Activated CD4-positive, alpha-beta T cell treated with anti-CD3 and anti-CD28 coated beads, Interleukin-2, amount 50 U/mL, for 1 hour (primary cell): ENCODE results near the gene GPR132.
"Not testable (repeated sequence)": the region's sequence is repeated elsewhere in the genome, so short reads cannot be mapped to it uniquely, and the experiment has no call there.

ENCODE experiments used
- DNase-seq: peaks from one replicate; pipeline ENCODE4 v3.0.0-alpha.2; 2020

The GPR132 gene

DNA sequence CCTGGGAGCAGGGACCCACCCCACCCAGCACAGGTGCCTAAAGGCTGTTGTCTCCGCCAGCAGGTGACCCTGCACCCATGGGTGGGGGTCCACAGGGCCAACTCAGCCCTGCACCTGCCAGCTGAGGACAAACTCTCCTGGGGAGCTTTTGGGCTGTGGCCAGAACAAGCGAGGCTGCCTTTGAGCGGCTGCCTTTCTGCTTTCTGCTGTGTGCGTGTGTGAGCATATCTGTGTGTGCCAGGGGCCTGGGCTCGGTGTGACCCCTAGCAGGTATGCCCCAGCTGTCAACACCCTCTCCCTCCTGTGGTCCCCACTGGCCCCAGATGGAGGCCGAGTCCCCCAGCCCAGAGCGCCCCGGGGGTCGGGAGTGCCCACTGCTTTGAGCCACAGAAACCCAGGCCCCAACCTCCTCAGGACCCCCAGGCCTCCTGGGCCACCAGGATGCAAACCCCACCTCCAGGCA, 25.9 kb upstream of the GPR132 start:
- DNase-seq = no peak

DNA sequence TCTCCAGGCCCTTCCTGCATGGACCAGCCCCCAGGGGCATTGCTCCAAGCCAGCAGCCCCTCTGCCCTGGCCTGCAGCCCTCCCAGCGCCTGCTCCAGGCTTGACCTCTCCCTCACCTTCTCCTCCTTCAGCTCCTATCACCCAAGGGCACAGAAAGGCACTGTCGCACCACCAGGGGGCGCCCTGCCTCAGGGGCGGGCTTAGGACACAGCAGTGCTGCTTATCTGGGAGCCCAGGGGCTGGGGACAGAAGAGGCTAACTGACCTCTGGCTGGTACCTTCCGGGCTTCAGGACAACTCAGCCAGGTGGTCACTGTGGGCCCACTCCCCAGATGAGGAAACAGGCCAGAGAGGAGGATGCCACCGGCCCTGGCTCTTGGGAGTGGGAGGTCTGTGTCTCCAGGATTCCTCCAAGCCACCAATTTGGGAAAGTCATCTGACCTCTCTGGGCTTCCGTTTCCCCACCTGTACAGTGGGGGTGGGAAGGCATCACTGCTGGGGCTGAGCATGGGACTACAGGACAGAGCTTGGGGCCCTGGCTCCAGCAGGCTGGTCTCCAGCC, 25.3 kb upstream of the GPR132 start:
- peak; percentile 86 for DNase-seq

DNA sequence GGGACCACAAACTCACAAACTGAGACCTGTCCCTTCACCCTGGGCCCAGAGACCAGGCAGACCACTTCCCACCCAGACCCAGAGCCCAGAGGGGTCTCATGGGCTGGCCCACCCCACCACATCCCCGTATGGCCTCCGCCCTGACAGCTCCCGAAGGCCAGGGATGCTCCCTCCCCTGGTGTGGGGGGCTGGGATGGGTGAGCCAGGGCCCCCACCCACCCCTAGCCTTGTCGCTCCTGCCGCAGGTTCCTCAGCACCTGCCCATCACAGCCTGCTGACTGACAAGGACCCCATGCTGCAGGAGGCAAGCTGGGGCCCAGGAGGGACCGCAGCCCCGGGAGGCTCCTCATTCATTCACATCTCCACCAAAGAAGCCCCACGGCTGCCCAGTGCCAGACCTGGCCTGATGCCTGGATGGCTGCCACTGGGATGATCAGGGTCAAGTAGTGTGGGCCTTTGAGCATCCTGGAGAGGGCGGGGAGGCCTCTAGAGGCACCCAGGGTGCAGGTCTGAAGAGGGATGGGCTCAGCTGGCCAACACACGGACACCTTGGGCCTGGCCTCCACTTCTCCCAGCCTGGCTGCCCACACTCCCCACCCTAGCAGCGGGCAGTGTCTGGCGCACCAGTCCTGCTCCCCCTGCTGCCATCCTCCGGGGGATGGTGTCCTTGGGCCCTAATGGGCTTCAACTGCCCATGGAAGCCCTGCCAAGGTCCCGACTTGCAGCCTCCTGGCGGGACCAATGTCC, 24.7 kb upstream of the GPR132 start:
- no peak for DNase-seq

DNA sequence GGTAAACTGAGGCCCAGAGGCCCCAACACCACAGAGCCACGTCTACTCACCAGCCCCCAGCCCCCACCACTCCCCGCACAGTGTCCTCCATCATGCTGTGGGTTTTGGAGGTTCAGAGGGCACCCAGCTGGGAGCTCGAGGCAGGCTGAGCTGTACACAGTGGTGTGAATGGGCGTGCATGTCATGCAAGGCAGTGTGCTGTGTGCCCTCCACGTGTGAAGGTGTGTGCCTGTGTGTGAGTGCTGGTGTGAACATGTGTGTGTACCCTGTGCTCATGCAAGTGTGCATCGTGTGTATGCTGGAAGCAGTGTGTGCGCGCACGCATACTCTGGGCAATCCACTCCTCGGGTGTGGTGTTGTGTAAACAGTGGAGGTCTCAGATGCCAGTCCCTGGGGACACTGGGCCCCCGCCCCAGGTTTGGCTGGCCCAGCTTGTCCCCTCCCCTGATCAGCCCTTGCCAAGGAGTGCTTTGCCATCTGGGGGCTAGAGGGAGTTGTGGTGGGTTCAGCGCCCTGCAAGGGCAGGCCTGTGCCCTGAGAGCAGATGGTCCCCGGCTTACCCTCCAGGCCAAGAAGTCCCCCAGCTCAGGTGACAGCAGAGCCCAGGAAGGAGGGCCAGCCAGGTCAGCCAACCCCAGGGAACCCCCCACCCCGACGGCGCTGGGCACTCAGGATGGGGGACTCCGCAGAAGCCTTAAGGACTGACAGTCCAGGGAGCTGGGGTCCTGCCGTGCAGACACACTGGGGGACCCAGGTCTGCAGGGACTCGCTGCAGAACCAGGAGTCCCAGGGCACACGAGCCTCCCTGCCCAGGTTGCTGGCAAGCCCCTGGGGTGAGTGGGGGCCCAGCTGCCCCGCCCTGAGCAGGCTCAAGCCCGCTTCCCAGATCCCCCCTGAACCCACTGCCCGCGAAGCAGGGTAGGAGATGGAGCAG, 23.8 kb upstream of the GPR132 start:
- DNase-seq = no peak

DNA sequence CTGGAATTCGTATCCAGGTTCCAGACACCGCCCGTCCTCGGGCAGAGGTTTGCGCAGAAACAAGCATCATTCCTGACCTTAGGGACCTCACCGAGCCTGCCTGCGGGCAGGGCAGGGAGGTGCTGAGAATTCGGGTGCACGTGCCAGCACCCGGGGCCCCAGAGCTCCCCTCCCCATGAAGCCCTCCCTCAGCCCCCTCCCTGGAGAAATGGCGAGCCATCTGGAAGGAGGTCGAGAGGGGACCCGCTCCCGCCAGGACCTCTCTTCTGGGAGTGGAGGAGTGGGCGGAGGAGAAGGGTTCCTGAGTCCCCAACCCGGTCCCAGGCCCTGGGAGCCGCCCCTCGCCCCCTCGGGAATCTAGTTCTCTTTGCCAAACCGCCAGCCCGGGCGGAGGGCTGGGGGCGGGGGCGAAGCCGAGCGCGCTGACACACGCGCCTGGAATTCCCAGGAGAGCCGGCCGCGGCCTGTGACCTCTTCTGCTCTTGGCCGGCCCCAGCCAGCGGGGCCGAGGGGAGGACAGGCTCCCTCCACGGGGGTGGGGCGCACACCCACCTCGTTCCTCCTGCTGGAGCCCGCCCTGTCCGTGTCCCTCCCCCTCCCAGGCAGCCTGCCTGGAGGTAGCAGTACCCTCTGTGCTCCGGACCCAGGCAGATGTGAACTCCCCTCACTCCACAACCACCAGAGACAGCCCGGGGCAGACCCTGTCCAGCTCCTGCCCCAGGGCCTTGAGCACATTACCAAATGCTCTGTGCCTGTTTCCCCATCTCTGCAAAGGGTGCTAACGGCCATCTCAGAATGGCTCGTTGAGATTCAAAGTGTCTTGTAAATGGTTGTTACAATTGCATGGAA, 23.0 kb upstream of the GPR132 start:
- no peak for DNase-seq

DNA sequence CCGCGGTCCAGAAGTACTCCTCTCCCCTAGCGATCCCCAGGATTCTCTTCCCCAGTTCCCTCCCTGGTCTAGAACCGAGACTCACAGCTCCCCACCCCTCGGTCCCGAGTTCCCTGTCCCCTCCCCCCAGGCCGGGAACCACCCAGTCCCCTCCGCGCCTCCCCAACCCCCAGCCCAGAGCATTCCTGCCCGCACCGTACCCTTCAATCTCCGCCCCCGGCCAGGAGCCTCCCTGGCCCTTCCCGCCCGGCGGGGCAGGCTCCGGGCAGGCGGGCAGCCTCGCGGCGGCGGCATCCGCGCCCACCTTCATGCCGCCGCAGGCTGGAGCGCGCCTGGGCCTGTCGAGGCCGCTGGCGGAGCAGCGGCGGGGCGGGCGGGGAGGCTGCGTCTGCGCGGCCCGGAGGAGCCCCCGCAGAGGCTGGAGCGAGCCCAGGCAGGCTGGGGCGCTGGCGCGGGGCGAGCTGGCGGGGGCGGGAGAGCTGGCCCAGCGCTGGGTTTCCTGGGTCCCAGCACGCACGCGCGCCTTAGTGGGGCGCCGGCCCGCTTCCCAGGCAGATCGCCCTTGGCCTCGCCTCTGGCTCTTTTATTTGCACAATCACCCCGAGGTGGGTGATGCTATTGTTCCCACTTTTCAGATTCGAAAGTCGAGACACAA, 22.2 kb upstream of the GPR132 start:
- no peak for DNase-seq

DNA sequence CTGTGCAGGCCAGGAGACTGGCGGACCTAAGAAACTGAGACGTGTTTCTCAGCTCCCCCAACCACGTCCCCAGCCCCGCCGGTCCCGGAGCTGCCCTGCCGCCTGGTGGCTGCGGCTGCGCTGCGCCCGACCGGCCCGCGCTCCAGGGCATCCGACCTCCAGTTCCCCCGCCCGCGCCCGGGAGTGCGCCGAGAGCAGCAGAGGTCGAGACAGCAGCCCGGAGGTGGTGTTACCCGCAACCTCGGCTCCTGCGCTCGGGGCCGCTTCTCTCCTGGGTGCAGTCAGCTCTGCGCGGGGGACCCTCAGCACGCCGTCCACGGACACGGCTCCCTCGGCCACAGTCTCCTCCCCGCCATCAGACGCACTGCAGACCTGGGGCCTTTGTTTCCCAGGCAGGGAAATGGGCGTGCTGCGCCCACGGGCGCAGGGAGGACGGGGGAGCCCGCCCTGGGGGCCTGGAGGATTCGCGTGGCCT, 21.6 kb upstream of the GPR132 start:
- DNase-seq = peak; percentile 84

DNA sequence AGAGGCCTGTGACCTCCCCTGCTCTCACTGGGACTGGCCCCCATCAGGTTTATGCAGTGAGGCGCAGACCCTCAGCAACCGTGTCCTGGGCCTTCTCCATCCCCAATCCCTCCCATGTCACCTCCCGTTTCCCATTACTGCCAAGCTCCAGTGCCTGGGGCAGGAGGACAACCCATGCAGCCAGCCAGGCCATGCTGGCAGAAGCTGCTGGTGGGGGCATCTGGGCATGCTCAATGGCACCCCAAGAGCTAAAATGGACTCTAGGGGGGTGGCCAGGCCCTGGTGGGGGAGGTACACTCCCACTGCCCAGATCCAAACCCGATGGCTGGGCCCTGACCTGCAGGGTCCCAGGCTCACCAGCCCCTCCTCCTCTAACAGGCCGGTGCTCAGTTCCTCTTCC, 20.5 kb upstream of the GPR132 start:
- no peak for DNase-seq

DNA sequence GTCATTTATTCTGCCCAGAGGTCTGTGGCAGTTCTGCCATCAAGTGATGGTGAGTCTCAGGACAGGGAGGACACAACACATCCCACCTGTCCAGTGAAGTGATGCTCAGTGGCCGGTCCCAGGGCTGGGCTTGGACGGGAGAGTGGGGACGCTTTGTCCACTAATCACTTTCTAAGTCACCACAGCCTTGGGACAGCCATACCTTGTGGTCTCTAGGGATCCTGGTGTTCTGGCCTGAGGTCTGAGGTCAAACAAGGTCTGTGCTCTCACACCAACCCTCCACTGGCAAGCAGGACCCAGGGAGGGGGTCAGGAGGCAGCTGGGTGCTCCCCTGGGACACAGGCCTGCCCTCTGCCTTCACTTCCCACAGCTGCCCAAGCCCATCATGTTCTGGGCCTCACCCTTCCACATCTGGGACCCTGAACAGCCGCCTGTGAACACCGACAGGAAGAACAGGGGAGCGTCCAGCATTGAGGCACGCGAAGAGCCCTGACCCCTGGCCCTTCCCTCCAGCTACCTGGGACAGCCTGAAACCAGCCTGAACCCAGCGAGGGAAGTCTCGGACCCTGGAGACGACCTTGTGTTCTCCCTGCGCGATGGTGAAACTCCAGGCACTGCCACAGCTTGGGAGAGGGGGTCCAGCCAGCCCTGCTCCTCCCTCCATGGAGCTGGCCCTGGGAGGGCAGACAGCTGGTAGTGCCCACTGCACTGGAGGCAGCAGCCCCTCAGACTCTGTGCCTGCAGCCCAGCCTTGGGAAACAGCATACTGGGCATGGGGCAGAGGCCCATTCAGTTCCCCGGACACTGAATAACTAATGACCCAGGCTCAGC, 19.7 kb upstream of the GPR132 start:
- no peak for DNase-seq

DNA sequence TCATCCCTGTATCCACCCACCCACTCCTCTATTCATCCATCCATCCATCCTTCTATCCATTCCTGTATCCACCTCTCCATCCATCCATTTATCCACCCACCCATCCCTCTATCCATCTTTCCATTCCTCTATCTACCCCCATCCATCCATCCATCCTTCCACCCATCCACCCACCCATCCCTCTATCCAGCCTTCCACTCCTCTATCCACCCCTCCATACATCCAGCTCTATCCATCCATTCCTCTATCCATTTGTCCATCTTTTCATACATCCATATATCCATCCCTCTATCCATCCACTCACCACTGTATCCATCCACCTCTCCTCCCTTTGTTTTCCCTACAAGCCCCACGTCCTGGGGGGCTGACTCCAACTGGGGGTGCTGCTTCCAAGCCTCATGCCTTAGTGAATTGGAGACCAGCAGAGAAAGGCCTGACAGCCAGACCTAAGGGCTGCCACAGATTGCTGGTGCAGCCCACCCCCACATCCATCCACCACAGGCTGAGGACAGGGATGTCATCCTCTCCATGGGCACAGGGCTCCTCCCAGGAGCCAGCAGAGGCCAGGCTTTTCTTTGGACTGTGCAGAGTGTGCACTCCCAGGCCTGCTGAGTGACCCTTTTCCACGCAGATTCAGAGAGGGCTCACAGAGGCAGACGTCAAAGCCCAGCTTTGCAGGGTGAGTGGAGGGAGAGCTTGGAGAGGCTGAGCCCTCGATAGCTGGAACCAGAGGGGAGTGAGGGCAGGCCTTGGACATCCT, 18.9 kb upstream of the GPR132 start:
- DNase-seq = no peak

DNA sequence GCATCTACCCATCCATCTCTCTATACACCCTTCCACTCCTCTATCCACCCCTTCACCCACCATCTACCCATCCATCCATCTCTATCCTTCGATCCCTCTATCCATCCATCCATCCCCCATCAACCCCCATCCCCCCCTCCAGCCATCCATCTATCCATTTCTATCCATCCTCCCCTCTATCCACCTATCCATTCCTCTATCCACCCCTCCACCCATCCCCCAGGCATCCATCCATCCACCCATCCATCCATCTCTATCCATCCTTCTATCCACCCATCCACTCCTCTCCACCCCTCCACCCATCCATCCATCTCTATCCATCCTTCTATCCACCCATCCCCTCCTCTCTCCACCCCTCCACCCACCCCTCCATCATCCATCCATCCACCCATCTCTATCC, 17.5 kb upstream of the GPR132 start:
- no peak for DNase-seq

DNA sequence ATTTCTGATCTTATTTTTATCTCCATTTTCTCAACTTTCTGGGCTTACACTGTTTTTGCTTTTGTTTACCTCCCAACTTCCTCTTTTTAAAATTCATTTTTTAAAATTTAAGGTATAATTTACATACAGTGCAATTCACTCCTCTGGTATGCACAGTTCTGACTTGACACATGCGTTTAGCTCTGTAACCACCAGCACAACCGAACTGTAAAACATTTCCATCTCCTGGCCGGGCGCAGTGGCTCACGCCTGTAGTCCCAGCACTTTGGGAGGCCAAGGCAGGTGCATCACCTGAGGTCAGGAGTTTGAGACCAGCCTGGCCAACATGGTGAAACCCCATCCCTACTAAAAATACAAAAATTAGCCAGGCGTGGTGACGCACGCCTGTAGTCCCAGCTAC, 16.2 kb upstream of the GPR132 start:
- DNase-seq = not testable (repeated sequence)

DNA sequence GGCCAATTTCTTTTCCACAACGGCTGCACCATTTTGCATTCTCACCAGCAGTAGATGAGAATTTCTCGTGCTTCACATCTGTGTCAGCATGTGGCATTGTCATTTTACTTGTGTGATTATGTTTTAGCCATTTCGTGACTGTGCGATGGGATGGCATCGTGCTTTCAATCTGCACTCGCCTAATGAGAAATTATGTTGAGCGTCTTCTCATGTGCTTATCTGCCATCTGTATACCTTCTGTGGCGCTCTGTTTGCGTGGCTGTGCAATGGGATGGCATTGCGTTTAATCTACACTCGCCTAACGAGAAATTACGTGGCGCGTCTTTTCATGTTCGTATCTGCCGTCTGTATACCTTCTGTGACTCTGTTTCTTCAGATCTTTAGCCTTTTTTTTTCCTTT, 14.9 kb upstream of the GPR132 start:
- no peak for DNase-seq

DNA sequence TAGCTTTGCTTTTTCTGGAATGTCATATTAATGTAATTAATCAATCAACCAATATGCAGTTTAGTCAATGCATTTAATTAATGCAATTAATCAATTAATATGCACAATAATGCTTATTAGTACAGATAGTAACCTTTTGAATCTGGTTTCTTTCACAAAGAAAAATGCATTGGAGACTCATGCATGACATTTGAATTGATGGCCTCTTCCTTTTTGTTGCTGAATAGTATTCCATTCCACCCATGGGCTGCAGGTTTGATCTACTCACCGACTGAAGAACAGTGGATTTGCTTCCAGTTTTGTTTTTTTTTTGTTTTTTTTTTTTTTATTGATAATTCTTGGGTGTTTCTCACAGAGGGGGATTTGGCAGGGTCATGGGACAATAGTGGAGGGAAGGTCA, 13.1 kb upstream of the GPR132 start:
- DNase-seq = no peak

DNA sequence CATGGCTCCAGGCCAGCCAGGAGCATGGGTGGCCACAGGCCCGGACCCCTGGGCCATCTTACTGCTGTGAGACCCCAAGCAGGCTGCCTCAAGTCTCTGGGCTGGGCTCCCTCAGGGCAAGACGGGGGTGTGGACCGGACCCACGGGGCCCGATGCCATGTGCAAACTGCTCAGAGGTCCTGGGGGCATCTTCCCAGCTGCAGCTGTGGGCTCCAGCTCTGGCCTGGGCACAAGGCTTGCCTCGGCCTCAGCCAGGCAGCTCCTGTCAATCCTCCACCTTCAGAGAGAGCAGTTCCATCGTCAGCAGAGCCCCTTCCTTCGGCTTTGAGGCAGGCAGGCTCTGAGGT, 12.4 kb upstream of the GPR132 start:
- DNase-seq = no peak

DNA sequence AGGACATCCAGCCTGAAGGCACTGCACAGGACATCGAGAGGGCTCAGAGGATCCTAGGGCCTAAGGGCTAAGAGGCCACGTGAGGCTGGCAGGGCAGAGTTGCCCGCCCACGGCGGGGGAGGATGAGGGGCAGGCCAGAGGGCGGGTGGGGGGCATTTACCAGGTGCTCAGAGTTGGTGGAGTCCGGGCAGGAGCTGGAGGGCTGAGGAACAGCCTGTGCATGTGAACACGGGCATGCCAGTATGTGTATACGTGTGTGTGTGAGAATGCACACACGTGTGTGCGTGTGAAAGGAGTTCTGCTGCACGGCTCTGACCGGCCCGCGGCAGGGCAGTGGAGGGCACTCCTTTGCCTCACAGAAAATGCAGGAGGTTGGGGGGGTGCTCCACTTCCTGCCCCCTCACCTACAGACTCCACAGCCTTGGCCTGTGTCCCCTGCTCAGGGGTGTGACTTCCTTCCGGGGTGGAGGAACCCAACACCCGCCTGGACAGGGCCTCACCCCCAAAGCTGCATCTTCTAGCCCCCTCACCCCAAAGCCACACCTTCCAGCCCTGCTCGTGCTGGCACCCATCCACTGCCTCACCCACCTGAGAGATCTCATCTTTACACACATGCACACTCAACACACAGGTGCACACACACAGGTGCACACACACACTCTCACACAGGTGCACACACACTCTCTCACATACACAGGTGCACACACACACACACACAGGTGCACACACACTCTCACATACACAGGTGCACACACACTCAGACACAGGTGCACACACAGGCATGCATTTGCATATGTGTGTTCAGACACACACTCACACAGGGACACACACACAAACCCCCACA, 11.8 kb upstream of the GPR132 start:
- DNase-seq = no peak

DNA sequence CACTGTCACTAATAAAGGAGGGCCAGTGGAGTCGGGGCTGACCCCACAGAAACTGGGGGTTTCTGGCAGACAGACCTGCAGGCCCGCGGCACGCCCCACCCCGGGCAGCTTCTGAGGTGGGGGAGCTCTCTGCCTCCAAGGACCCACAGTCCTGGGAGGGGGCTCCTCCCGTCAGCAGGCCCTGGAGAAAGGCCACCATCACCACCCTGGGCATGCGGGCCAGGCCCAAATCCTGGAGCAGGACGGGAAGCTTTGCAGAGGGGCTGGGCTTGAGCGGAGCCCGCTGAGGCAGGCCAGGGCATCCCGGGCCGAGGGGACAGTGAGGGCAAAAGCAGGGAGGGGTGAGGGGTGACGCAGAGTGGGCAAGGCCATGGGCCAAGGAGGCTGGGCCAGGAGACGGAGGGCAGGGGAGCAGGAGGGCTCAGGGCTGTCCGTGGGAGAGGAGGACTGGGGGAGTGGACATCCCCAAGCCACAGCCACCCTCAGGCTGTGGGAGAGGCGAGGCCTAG, 11.1 kb upstream of the GPR132 start:
- no peak for DNase-seq

DNA sequence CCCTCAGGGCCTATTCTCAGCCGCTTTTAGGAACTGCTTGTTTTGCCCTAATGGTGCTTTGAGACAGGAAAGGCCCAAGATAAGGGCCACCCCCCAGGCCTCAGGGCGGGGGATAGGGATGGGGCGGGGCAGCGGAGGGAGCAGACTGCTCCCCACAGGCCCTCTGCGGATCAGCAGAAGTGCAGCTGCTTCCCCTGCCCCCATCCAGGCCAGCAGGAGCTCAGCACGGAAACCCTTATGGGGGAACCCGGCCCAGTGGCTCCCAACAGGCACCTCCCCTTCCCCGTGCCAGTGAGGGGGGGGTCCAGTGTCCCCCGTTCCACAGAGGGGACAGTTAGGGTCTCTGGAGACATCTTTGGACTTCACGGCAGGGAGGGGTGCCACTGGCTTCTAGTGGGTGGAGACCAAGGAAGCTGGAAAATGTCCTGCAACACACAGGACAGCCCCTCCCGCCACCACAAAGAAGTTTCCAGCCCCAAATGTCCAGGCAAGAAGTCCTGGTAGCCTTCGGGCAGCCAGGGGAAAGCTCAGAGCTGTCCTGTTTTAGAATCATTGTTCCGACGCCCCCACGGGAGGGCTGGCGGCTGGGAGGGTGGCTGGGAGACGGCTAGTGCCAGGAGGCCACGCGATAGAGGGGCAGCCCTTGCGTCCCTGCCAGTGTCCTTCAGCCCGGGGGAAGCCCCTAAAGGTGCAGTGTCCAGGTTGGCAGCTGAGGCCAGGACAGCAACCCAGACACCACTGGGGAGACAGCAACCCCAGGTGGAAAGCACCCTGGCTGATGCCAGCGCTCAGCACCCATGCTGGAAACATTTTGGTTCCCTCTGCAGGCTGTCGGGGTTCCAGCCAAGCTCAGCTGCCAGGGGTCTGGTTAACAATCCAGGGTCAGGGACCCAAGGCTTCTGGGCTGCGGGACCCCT, 10.4 kb upstream of the GPR132 start:
- DNase-seq = no peak
